ENCODE measurements around the gene POP7.
"Not testable (repeated sequence)": the region's sequence is repeated elsewhere in the genome, so short reads cannot be mapped to it uniquely, and the experiment has no call there.

The POP7 gene

DNA sequence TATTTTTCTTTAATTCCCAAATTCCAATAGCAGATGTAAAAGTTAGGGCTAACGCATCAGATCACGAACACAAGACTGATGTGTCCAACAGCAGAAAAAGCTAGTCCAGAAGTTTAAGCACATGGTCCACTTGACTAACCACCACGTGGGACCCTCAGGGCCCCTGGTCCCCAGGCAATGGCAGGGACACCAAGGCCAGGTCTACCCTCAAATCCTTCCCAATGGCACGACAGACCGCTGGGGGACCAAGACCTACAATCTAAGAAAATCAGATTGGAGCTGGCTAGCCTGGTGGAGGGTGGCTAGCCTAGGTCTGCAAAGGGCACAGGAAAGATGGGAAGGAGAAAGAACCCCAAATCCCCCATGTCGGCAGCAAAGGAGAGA lies 13.4 kb upstream of the POP7 start:
- no peak for DNase-seq

DNA sequence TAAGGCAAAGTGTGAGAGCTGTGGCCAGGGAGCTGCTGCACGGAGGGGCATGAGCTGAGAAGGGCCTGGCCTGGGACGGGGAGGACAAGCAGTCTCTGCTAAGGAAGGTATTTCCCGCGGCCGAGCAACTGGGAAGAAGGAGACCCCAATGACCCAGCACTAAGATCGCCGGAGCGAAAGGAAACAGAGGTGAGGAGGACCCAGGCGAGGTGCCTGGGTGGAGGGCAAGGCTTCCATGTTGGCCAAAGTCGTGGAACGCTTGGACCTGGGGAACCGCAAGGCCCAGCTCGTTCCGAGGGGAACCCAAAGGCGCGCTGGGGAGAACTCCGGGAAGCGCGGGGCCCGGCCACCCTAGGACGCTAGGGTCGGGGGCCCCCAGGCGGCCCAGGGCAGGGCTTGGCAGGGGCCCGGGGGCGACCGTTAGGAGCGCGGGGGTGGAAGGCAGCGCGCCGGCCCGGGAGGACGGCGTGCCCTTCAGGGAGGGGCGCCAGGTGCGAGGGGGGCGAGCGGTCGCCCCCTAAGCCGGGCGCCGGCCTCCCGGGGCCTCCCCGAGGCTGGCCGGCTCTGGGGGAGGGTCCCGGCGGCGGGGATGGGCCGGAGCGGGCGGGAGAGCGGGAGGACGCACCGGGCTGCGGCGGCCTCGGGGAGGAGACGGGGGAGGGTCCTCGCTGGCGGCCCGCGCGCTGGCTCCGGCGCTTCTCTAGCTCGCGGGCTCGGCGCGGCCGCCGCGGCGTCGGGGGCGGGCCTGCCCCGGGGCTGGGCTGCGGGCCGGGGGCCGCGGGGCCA lies 12.4 kb upstream of the POP7 start:
- DNase-seq = no peak

DNA sequence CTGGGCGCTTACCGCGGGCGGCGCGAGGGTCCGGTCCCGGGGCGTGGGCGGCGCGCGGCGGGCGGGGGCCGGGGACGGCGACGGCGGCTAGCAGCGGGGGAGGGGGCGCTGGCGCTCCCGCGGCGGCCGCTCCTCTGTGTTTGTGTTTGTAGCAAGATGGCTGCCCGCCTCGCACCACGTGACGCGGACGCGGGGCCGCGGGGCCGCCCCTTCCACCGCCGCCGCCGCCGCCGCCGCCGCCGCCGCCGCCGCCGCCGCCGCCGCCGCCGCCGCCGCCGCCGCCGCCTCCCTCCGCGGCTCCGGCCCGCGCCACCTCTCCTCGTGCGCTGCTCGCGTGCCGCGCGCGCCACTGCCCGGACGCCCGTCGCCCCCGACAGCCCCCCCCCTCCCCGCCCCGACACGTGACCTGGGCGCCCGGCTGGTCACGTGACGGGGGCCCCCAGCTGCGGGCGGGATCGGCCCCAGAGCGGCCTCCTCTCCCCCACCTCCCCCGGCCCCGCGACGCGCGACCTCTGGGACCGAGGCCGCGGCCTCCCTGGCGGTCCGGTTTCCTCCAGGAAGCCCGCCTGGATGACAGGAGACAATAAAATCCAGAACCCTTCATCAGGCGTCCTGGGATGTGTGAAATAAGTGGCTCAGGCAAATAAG lies 11.7 kb upstream of the POP7 start, which contains the start of gene GIGYF1:
GIGYF1 (minus strand) TSS at position 153 of the 648 bp plus-strand sequence. CDS start 6,012 bp downstream, outside the sequence.
- no peak for DNase-seq

DNA sequence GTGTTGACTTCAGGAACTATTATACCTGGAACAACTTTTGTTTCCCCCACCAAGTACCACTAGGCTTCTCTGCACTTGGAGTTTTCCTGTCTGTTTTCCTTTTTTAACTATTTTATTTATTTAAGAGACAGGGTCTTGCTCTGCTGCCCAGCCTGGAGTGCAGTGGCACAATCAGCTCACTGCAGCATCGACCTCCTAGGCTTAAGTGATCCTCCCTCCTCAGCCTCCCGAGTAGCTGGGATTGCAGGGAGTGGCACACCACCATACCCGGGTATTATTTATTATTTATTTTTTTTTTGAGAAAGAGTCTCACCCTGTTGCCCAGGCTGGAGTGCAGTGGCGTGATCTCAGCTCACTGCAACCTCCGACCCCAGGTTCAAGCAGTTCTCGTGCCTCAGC lies 9.8 kb upstream of the POP7 start:
- no peak for DNase-seq

- no peak for DNase-seq
These were observed 6.9 kb upstream of the POP7 start for GRCh38 chr7:100699018-100699417.

- DNase-seq = not testable (repeated sequence)
These were observed 4.8 kb upstream of the POP7 start for GRCh38 chr7:100701089-100701488.

DNA sequence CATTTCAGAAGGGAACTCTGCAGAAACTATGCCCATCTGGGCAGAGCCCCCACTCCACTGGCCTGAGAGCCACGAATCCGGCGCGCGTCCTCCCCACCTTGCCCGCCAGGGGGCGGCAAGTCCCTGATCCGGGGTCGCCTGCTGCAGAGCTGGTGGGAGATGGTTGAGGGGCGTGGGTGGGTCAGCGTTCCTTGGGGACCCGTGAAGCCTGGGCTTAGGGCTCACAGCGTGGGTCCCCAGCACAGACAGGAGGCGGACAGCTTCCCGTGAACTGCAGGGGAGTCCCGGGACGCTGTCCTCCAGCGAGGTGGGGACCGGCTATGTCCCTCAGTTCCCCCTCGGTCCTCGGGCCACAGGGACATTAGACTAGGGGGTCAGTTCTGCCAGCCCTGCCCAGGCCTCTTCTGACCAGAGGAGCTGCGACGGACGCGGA lies 585 bp upstream of the POP7 start:
- no peak for DNase-seq

DNA sequence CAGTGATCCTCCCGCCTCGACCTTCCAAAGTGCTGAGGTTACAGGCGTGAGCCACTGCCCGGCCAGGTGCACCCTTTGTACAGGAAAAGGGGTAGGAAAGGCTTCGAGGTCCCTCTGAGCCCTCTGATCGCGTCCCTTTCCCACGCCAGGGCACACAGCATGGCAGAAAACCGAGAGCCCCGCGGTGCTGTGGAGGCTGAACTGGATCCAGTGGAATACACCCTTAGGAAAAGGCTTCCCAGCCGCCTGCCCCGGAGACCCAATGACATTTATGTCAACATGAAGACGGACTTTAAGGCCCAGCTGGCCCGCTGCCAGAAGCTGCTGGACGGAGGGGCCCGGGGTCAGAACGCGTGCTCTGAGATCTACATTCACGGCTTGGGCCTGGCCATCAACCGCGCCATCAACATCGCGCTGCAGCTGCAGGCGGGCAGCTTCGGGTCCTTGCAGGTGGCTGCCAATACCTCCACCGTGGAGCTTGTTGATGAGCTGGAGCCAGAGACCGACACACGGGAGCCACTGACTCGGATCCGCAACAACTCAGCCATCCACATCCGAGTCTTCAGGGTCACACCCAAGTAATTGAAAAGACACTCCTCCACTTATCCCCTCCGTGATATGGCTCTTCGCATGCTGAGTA lies 871 bp downstream of the POP7 start:
- DNase-seq = no peak

- DNase-seq = no peak
These were observed 2.5 kb downstream of the POP7 start for GRCh38 chr7:100708395-100708794.

DNA sequence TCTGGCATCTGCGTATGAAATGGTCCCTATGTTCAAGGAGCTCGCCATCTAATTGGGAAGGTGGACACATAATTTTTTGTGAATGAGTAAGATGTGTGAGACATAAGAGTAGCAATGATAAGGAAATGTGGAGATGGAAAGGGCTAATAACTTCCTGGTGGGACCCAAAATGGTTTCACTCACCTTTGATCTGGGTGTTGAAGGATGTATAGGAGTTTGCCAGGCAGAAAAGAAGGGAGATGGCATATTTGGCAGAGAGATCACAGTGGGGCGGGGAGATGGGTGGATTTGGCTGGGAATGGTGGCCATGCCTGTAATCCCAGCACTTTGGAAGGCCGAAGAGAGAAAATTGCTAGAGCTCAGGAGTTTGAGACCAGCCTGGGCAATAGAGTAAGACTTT lies 4.5 kb downstream of the POP7 start:
- DNase-seq = no peak

DNA sequence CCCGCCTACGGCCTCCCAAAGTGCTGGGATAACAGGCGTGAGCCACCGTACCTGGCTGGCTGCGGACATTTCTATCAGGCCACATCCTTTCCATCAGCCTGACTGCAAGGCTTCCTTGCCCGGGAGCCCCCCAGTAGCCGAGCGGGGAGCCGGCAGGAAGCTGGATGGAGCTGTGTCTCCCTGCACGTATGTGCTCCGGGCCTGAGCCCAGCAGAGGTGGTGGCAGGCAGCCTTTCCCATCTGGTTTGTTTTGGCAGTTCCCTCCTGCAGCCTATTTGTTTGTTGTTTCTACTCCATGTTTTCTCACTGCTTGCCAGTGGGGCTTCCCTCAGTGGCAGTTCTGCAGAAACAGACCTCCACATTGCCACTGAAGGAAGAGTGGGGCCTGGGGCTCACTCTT lies 5.4 kb downstream of the POP7 start:
- no peak for DNase-seq

- DNase-seq = no peak
These were observed 8.8 kb downstream of the POP7 start for GRCh38 chr7:100714725-100715124.

- not testable (repeated sequence) for DNase-seq
These were observed 11.2 kb downstream of the POP7 start for GRCh38 chr7:100717073-100717472.

DNA sequence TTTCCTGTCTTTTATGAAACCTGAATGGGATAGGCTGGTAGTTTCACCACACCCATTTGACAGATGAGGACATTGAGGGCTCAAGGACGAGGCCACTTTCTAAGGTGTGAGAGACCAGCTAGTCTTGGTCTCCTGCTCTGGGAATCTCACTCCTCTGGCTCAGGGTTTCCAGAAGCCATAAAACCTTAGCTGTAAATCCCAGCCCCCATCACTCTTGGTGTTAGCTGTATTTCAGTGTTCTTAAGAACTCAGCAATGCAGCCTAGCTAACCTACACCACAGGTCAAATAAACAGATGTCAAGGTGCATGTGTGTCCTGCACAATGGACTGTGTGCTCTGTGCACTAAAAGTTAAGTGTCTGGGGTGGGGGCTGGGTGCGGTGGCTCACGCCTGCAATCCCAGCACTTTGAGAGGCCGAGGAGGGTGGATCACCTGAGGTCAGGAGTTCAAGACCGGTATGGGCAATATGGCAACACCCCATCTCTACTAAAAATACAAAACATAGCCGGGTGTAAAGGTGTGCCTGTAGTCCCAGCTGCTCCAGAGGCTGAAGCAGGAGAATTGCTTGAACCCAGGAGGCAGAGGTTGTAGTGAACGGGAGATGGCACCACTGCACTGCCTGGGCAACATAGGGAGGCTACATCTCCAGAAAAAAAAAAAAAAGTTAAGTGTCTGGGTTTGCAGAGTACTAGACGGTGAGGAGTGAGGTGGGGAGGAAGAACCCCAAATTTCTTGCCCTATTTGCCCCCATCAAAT lies 13.8 kb downstream of the POP7 start:
- no peak for DNase-seq

GRCh38 chr7:100720279-100720670 lies 14.4 kb downstream of the POP7 start, which contains the start of gene EPO:
Gene EPO, plus strand, starts transcription at chr7:100720468. Its CDS starts 513 bp downstream, at chr7:100720981.
- DNase-seq = no peak

- no peak for DNase-seq
These were observed 15.0 kb downstream of the POP7 start for GRCh38 chr7:100720671-100721504.

DNA sequence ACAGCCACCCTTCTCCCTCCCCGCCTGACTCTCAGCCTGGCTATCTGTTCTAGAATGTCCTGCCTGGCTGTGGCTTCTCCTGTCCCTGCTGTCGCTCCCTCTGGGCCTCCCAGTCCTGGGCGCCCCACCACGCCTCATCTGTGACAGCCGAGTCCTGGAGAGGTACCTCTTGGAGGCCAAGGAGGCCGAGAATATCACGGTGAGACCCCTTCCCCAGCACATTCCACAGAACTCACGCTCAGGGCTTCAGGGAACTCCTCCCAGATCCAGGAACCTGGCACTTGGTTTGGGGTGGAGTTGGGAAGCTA lies 15.5 kb downstream of the POP7 start:
- DNase-seq = no peak

DNA sequence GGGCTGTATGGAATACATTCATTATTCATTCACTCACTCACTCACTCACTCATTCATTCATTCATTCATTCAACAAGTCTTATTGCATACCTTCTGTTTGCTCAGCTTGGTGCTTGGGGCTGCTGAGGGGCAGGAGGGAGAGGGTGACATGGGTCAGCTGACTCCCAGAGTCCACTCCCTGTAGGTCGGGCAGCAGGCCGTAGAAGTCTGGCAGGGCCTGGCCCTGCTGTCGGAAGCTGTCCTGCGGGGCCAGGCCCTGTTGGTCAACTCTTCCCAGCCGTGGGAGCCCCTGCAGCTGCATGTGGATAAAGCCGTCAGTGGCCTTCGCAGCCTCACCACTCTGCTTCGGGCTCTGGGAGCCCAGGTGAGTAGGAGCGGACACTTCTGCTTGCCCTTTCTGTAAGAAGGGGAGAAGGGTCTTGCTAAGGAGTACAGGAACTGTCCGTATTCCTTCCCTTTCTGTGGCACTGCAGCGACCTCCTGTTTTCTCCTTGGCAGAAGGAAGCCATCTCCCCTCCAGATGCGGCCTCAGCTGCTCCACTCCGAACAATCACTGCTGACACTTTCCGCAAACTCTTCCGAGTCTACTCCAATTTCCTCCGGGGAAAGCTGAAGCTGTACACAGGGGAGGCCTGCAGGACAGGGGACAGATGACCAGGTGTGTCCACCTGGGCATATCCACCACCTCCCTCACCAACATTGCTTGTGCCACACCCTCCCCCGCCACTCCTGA lies 16.7 kb downstream of the POP7 start:
- no peak for DNase-seq

- no peak for DNase-seq
These were observed 17.9 kb downstream of the POP7 start for GRCh38 chr7:100723732-100724275.

- DNase-seq = not testable (repeated sequence)
These were observed 18.4 kb downstream of the POP7 start for GRCh38 chr7:100724364-100724763.
